Measurements from ENCODE around the gene KPNA5.

GRCh38 chr6:116633685-116634084 is 47.3 kb upstream of the KPNA5 start:
- peak in 2 of 6 experiments; percentile 7 to 23 for TF ChIP-seq CTCF (IDR thresholded peaks at IDR 0.05)
- TF ChIP-seq POLR2A (IDR thresholded peaks at IDR 0.05): no peak
